Measurements from ENCODE around the gene DNAAF3.
A peak's percentile ranks its signal among the peaks of the same experiment; 100 is the strongest.
"Not testable (repeated sequence)": the region's sequence is repeated elsewhere in the genome, so short reads cannot be mapped to it uniquely, and the experiment has no call there.

DNAAF3 gene

DNA sequence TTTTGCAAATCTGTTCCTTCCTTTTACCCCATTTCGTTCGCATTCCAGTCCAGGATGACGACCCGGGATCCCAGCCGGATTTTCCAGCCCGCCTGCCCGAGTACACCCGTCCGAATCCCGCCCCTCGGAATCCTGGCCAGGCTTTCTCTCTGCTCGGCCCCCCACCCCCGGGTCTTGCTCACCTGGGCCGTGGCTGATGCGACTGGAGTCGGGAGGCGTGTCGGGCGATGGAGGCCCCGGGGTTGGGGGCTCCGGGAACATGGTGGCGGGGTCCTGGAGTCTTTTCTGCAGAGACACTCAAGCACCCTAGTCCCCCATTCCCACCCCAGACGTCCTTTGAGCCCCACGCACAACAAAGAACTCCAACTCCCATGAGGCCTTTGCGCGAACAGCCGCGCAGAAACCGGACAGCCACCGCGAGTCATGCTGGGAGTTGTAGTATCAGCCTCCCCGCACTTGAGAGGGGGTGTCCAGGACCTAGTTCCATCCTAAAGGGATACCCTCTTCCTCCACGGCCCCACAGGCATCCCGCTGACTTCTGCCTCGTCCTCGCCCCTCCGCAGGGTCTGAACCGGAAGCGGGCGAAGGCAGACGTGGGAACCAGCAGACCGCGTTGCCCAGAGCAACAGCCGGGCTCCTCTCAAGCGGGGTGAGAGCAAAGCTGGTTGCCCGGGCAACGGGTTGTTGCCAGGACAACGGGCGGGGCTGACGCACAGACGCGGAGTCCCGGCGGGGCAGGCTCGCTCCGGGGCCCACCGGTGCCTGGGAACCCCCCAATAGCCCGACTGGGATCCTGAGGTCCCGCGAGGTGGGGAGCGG lies 12.6 kb upstream of the DNAAF3 start:
- peak overlapping the region; percentile 50 for H3K4me3 ChIP-seq (ENCODE audit: low read depth, low read length)
- DNase-seq (ENCODE audit: low read depth): peak; percentile 43

DNA sequence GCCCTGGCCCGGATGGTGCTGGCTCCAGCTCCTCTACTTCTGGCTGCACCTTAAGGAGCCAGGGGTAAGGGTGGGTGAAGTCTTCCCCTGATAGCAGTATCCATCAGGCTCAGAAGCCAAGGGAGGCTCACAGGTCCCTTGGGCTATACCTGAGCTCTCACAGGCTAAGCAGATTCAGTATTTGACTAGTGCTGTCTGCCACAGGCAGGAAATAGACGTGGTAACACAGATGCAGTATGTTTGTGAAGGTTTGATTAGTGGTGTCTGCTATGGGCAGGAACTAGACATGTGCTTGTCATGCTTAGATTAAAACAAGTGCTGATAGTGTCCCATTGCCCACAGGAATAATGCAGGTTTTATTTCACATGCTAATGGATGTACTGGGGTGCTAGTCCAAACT lies 9.7 kb upstream of the DNAAF3 start:
- DNase-seq (ENCODE audit: low read depth): no peak
- H3K4me3 ChIP-seq (ENCODE audit: low read depth, low read length): no peak overlapping the region

DNA sequence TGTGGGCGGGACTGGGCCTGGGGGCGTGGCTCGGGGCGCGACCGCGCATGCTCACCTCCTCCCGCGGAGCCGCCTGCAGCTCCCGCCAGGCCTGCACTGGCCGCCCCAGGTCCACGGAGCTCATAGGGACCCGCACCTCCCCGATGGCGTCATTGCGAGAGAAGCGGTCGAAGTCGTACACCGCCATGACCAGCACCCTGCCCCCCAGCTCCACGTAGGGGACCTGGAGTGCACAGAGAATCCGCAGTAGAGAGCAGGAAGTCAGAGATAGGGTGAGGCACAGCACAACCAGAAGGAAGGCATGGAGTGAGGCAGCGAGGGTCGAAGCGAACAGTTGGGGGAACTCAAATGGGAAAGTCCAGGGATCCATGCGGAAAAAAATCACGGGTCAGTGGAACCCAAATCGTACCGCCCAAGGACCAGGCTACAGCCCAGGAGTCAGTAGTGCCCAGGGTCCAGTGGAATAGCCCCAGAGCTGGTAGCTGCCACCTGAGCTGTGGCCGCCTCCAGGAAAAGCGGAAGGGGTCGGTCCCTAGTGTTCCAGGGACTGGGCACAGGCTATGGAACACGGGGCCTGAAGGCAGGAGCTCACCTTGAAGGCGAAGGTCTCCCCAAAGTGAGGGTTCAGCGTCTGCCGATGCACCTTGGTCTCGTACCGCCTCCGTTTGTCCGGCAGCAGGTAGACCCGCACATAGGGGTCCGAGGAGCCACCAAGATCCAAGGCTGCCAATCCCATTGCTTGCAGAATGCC lies 8.9 kb upstream of the DNAAF3 start:
- H3K4me3 ChIP-seq (ENCODE audit: low read depth, low read length): no peak overlapping the region
- DNase-seq (ENCODE audit: low read depth): no peak

DNA sequence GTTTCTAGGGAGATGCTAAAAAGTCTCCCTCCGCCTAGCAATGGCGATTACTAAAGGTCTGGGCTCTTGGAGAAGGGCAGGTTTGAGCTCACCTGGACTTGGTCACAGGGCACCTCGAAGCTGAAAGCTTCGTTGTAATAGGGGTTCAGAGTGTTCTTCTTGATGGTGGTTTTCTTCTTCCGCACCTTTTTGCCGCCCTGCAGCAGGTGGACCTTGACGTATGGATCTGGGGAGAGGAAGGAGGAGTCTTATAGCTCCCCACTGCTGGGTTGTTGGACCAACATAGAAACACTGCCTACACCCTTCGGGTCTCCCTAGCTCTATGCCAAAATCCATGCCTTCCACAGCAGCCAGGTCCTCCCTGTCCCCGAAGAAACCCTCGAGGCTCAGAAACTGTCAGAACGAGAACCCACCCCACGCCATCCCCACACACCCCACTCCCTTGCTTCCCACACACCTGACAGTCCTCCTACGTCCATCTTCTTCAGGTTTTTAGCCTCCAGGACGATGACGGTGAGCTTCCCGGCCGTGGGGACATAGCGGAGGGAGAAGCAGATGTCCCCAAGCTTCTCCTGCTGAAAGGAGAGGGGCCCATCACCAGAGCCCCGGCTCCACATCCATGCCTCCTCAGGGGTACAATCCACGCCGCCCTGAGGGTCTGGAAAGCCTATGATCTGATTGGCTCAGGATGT lies 8.2 kb upstream of the DNAAF3 start:
- no peak for DNase-seq (ENCODE audit: low read depth)
- no peak overlapping the region for H3K4me3 ChIP-seq (ENCODE audit: low read depth, low read length)

DNA sequence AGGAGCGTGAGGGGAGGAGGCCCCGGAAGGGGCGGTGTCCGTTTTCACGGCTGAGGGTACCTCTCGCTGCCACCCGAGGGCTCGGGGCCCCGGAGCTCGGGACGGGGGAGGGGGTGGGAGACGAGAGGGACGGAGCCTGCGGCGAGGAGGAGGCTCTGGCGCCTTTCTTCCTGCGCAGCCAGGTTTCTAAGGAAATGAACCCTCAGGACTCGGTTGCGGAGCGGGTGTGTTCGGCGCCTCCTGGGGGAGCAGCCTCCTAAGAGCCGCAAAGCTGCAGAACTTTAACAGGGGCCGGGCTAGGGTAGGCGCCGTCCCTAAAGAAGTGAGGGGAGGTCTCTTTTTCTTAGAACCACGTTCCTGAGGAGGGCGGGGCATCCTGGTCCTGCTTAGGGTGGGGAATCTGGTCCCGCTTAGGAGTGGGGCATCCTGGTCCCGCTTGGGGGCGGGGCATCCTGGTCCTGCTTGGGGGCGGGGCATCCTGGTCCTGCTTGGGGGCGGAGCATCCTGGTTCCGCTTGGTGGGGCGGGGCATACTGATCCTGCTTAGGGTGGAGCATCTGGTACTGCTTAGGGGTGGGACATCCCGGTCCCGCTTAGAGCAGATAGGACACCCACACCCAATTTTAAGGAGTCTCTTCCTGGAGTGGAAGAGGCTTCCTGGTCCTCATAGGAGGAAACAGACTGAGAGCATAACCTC lies 7.4 kb upstream of the DNAAF3 start:
- DNase-seq (ENCODE audit: low read depth): no peak
- H3K4me3 ChIP-seq (ENCODE audit: low read depth, low read length): peak overlapping the region; percentile 54

DNA sequence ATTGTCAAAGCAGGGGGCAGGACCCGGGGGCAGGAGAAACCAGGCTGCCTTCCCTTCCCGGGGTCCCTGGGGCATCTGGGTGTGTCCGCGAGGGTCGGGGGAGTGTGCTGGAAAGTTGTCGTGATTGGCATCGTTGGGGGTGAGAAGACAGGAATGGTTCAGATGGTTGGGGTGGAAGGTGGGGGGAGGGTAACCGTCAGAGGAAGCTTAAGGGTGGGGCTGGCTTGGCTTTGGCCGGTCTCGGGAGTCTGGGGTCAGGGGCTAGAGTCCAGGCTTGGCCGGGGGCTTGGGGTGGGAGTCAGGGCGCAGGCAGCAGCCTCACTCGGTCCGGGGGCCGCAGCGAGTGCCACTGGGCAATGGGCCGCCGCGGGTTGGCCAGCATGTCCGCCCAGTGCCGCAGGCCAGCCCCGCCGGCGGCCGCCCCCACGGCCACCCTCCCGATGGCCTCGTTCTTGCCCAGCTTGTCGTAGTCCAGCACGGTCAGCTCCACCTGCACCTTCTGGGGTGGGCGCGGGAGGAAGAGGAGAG lies 6.8 kb upstream of the DNAAF3 start:
- peak overlapping the region; percentile 54 for H3K4me3 ChIP-seq (ENCODE audit: low read depth, low read length)
- no peak for DNase-seq (ENCODE audit: low read depth)

DNA sequence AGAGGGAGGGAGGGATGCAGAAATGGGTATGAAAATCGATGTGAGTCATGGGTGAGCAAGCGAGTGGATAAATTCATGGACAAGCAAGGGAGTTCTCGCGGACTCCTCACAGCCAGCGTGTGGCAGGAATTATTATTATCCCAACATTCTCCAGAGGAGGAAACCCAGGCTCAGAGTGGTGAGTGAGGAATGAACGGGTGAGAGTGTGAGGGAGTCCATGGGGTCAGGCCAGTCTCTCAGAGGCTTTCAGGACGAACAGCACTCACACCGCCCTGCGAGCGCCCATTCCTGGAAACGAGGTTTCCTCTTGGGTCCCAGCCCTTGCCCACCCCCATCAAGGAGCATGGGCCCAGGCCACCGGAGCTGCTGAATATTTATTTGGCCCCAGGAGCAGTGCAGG lies 6.3 kb upstream of the DNAAF3 start:
- no peak for DNase-seq (ENCODE audit: low read depth)
- peak overlapping the region; percentile 54 for H3K4me3 ChIP-seq (ENCODE audit: low read depth, low read length)

DNA sequence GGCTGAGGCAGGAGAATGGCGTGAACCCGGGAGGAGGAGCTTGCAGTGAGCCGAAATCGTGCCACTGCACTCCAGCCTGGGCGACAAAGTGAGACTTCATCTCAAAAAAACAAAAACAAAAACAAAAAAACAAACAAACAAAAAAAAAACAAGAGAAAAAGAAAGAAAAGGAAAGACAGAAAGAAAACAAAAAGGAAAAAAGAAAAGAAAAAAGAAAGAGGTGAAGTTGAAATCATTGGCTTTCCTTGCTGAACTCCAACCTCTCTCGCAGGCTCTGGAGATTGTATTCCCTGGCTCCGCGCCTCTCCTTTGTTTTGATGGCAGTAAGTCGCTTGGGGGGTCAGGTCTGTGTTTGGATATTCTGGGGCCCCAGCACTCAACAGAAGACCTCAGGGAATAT lies 5.9 kb upstream of the DNAAF3 start:
- H3K4me3 ChIP-seq (ENCODE audit: low read depth, low read length): peak overlapping the region; percentile 54
- DNase-seq (ENCODE audit: low read depth): not testable (repeated sequence)

DNA sequence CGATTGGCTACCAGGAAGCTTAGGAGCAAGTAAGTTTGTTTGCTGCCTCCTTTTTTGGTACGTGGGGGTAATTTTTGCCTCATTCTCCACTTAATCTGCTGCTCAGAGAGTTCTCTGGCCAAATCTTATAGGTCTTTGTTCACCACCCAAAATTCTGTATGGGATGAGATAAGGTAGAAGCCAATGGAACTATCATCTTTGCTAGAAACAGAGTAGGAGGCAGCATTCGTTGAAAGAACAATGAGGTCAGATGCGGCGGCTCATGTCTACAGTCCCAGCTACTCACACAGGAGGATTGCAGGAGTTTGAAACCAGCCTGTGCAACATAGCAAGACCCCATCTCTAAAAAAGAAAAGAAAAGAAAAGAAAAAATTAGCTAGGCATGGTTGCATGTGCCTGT lies 5.0 kb upstream of the DNAAF3 start:
- H3K4me3 ChIP-seq (ENCODE audit: low read depth, low read length): no peak overlapping the region
- no peak for DNase-seq (ENCODE audit: low read depth)

DNA sequence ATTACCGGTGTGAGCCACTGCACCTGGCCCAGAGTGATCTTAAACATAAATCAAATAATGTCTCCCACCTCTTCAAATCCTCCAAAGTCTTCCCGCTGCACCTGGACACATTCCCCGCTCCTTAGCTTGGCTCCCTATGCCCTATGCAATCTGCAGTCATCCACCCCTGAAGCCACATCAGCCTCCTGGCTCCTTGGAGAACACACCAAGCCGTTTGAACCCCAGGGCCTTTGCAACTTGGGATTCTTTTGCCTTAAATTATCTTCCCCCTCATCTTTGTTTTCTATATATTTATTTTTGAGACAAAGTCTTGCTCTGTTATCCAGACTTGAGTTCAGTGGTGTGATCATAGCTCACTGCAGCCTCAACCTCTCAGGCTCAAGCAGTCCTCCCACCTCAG lies 2.7 kb upstream of the DNAAF3 start:
- no peak overlapping the region for H3K4me3 ChIP-seq (ENCODE audit: low read depth, low read length)
- no peak for DNase-seq (ENCODE audit: low read depth)

DNA sequence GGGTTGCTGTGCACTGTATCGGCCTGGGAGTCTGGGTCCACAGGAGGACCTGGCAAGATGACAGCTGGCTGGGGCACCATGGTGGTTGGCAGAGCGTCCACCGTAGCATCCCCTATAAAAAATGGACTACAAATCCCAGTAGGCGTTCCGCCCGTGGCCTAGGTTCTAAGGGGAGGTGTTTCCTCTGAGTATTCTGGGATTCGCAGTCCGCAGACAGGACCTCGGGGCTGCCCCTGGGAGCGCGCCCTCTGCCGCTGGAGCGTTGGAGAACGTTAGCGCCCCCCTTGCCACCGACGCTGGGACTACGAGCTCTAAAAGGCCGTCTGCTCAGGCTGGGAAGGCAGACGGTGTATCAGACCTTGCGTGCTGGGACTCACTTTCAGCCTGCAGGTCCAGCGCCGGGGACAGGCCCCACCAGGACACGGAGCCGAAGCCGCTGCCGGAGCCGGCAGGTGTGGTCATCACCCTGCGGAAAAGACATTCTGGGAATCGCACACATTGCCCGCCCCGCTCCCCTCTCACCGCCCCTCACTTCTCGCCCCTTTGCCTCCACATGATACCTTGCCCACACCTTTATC lies 372 bp downstream of the DNAAF3 start:
- H3K4me3 ChIP-seq (ENCODE audit: low read depth, low read length): peak overlapping the region; percentile 55
- no peak for DNase-seq (ENCODE audit: low read depth)

DNA sequence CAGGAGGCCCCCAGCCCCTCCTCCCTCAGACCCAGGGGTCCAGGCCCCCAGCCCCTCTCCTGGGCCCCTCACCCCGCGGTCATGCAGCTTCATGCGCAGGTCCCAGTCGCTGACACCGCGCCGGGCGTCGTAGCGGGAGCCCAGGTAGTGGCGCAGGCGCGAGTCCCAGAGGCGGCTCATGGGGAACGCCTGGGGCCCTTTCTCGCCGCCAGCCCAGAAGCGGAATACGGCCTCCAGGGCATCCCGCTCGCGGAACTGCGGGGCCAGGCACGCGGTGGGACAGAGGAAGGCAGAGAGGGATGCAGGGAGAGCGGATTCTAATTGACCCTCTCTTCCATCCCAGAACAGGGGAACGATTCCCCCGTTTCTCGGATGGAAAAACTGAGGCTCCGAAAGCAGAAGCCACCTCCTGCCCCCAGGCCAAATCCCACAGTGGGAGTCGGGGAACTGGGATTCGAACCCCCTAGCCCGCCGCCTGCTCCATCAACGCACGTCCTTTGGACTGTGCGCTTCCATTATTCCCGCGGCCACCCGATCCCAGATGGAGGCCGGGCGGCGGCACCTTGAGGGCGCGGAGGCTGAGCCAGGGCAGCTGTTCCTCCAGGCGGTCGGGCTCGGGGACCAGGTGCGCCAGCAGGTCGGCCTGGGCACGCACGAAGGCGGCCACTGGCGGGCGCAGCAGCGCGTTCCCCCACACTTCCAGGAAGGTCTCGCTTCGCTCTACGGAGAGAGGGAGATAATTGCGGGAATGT lies 4.7 kb downstream of the DNAAF3 start:
- no peak for DNase-seq (ENCODE audit: low read depth)
- no peak overlapping the region for H3K4me3 ChIP-seq (ENCODE audit: low read depth, low read length)

DNA sequence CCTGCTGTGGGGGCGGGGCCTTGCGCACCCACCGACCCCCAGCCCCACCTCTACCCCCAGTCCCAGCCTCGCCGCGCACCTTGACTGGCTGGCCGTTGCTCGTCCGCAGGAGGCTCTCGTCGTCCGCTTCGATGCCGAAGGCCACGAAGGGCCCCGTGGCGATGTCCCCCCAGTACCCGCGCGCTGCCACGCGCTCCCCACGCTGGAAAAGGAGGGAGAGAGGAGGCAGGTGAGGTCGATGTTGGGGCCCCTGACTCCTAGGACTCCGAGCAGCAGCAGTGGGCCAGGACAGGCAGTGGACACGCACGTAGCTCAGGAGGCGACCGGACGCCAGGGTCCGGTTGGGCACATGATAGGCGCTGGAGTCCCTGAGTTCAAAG lies 5.4 kb downstream of the DNAAF3 start:
- no peak for DNase-seq (ENCODE audit: low read depth)
- H3K4me3 ChIP-seq (ENCODE audit: low read depth, low read length): no peak overlapping the region

DNA sequence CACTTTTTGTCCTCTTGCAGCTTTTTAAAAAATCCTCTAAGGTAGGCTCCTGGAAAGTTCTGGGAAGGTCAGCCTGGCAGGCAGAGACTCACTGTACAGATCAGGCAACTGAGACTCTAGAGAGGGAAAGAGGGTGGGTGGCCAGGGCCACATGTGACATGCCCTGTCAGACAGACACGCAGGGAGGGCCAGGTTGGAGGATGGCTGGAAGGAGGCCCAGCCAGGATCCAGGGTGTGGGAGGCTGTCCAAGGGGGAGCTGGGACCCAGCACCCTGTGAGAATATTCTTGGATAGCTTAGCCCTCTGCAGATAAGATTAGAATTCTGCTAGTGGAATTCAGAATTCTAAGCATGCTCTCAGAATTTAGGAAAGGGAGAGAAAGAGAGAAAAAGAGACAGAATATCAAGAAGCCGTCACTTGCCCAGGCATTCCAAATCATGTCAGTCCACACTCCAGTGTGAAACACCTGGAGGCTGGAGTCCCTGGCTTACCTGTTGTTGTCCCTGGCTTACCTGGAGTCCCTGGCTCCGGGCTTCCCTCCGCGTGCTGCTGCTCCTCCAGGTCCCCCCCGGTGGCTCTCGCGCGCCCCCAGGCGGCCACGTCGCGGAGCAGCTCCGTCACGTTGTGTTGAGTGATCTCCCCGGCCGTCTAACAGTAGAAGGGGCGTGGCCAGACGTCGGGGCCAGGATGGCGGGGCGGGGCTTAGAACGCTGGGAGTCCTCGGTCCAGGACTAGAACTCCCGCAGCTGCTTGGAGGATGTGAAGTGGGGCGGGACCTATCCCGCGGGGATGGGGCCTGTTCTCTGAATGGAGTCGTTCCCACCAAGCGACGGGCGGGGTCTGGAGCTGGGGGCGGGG lies 6.1 kb downstream of the DNAAF3 start:
- H3K4me3 ChIP-seq (ENCODE audit: low read depth, low read length): no peak overlapping the region
- no peak for DNase-seq (ENCODE audit: low read depth)

DNA sequence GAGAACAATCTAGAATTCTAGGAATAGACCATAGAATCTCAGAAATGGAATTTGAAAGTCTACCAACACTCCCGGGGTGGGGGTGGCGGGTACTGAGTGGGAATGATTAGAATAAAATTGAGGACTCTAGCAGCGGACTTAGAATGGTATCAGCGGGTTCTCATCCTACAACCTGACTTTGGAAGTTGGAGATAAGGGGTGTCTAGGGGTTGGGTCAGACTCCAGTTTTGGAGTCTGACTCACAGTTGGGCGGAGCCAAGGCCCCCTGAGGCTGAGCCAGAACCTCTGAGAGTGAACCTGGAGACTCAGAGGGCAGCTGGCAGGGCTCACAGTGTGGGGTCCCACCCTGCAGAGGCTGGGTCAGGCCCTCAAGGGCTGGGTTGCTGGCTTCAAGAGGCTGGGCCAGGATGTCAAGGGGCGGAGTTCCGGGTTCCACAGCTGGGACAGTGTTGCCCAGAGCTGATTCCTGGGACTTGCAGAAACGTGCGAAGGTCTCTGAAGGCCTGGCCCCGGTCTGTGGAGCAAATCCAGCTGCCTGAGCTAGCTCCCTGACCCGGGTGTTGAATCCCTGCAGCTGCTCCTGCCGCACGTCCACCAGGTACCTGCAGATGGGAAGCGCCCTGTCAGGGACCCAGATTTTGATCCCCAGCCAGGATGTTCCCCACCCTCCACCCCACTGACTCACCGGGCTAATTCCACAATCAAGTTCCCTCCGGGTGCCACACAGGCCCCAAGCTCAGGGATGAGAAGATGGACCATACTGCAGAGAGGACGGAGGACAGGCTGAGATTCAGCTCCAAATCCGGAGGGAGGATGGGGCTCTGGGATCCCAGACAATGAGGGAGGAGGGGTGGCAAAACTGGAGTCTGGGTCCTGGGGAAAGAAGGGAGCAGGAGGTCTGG lies 7.3 kb downstream of the DNAAF3 start:
- H3K4me3 ChIP-seq (ENCODE audit: low read depth, low read length): no peak overlapping the region
- no peak for DNase-seq (ENCODE audit: low read depth)

DNA sequence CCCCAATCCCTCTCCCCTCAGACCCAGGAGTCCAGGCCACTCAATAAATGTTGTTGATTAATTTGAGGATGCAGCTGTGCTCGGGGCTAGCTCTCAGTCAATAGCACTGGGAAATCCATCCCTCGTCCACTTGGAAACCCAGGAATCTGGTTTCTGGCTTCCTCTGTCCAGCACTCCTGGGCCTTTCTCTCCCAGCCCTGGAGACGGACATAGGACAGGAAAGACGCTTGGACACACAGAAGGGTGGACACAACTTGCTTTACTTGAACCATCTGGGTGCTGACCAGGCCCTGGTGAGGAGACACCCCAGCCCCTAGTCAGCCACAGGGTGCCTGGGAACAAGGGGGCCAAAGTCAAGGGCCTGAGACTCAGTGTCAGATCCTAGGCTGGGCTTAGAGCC lies 8.0 kb downstream of the DNAAF3 start:
- no peak for DNase-seq (ENCODE audit: low read depth)
- H3K4me3 ChIP-seq (ENCODE audit: low read depth, low read length): no peak overlapping the region

Data from skeletal muscle cell (primary cell).